ENCODE results near the gene SWSAP1.

Gene SWSAP1

DNA sequence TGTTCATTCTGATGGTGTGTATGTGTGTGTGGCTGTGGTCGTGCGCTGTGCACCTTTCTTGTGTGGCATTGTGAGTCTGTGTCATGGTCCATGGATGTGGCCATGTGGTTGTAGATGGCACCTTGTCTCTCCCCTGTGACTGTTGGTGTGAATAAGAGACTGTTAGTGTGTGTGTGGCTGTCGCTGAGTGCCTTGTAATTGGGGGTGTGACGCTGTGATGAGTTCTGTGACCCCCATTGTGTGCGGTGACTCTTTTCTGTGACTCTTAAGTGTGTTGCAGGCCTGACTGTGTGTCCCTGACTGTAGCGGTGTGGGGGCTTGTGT is 18.4 kb upstream of the SWSAP1 start (continued):
- TF ChIP-seq ZNF555 (tag by site-specific recombination; conservative IDR thresholded peaks at IDR 0.05), result no peak
- TF ChIP-seq ZNF324 (tag by site-specific recombination; IDR thresholded peaks at IDR 0.05), result 0 out of 2 replicates have a peak, but pooled peaks have one; percentile 6
- TF ChIP-seq YY2 (tag by site-specific recombination; IDR thresholded peaks at IDR 0.05), result no peak
- TF ChIP-seq ZBTB6 (tag by site-specific recombination; IDR thresholded peaks at IDR 0.05), result no peak
- no peak for TF ChIP-seq AEBP2 (tag by site-specific recombination; IDR thresholded peaks at IDR 0.05; ENCODE audit: borderline replicate concordance)
- TF ChIP-seq ZNF514 (tag by site-specific recombination; IDR thresholded peaks at IDR 0.05), result no peak
- TF ChIP-seq GLIS1 (tag by site-specific recombination; IDR thresholded peaks at IDR 0.05), result 0 out of 2 replicates have a peak, but pooled peaks have one; percentile 3
- no peak for TF ChIP-seq PBX3 (CRISPR knock-in tag; IDR thresholded peaks at IDR 0.05)
- TF ChIP-seq ZNF404 (tag by site-specific recombination; IDR thresholded peaks at IDR 0.05), result no peak
- TF ChIP-seq ZNF544 (tag by site-specific recombination; IDR thresholded peaks at IDR 0.05), result no peak
- TF ChIP-seq ZNF23 (tag by site-specific recombination; IDR thresholded peaks at IDR 0.05; ENCODE audit: borderline replicate concordance), result no peak
- 0 out of 2 replicates have a peak, but pooled peaks have one; percentile 42 for TF ChIP-seq PATZ1 (tag by site-specific recombination; IDR thresholded peaks at IDR 0.05)
- TF ChIP-seq MYNN (tag by site-specific recombination; IDR thresholded peaks at IDR 0.05; ENCODE audit: borderline replicate concordance), result no peak
- TF ChIP-seq ZNF654 (tag by site-specific recombination; IDR thresholded peaks at IDR 0.05; ENCODE audit: low read depth), result no peak
- no peak for TF ChIP-seq MEIS1 (CRISPR knock-in tag; IDR thresholded peaks at IDR 0.05; ENCODE audit: borderline replicate concordance)
- TF ChIP-seq, protein P1, sequence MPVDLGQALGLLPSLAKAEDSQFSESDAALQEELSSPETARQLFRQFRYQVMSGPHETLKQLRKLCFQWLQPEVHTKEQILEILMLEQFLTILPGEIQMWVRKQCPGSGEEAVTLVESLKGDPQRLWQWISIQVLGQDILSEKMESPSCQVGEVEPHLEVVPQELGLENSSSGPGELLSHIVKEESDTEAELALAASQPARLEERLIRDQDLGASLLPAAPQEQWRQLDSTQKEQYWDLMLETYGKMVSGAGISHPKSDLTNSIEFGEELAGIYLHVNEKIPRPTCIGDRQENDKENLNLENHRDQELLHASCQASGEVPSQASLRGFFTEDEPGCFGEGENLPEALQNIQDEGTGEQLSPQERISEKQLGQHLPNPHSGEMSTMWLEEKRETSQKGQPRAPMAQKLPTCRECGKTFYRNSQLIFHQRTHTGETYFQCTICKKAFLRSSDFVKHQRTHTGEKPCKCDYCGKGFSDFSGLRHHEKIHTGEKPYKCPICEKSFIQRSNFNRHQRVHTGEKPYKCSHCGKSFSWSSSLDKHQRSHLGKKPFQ (tag by site-specific recombination; IDR thresholded peaks at IDR 0.05), result peak; percentile 65; the same call in 1 of the 2 replicates
- TF ChIP-seq ZNF169 (tag by site-specific recombination; IDR thresholded peaks at IDR 0.05), result 0 out of 2 replicates have a peak, but pooled peaks have one; percentile 14
- TF ChIP-seq SCRT2 (tag by site-specific recombination; IDR thresholded peaks at IDR 0.05), result no peak
- TF ChIP-seq ZNF292 (tag by site-specific recombination; IDR thresholded peaks at IDR 0.05; ENCODE audit: borderline replicate concordance, low read depth), result no peak
- TF ChIP-seq ZNF629 (tag by site-specific recombination; IDR thresholded peaks at IDR 0.05), result no peak
- TF ChIP-seq BCL11A (tag by site-specific recombination; IDR thresholded peaks at IDR 0.05; ENCODE audit: low read depth), result no peak
- no peak for TF ChIP-seq ZFP69B (tag by site-specific recombination; IDR thresholded peaks at IDR 0.05)
- peak; percentile 10; the same call in 1 of the 2 replicates for TF ChIP-seq ZNF639 (tag by site-specific recombination; IDR thresholded peaks at IDR 0.05)
- TF ChIP-seq, protein P2, sequence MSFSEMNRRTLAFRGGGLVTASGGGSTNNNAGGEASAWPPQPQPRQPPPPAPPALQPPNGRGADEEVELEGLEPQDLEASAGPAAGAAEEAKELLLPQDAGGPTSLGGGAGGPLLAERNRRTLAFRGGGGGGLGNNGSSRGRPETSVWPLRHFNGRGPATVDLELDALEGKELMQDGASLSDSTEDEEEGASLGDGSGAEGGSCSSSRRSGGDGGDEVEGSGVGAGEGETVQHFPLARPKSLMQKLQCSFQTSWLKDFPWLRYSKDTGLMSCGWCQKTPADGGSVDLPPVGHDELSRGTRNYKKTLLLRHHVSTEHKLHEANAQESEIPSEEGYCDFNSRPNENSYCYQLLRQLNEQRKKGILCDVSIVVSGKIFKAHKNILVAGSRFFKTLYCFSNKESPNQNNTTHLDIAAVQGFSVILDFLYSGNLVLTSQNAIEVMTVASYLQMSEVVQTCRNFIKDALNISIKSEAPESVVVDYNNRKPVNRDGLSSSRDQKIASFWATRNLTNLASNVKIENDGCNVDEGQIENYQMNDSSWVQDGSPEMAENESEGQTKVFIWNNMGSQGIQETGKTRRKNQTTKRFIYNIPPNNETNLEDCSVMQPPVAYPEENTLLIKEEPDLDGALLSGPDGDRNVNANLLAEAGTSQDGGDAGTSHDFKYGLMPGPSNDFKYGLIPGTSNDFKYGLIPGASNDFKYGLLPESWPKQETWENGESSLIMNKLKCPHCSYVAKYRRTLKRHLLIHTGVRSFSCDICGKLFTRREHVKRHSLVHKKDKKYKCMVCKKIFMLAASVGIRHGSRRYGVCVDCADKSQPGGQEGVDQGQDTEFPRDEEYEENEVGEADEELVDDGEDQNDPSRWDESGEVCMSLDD (tag by site-specific recombination; IDR thresholded peaks at IDR 0.05), result 0 out of 2 replicates have a peak, but pooled peaks have one; percentile 64
- no peak; the same call in 1 of the 2 replicates for TF ChIP-seq ZBTB17 (tag by site-specific recombination; IDR thresholded peaks at IDR 0.05)
- no peak for TF ChIP-seq ZNF449 (tag by site-specific recombination; IDR thresholded peaks at IDR 0.05)
- no peak for TF ChIP-seq ZNF473 (tag by site-specific recombination; IDR thresholded peaks at IDR 0.05)
